ENCODE measurements around the gene RNF31.

- TF ChIP-seq POLR2A (IDR thresholded peaks at IDR 0.05) (no peak), CTCF (IDR thresholded peaks at IDR 0.05) (no peak), POLR2AphosphoS5 (IDR thresholded peaks at IDR 0.05) (no peak)
Observed at GRCh38 chr14:24138396-24139271, 8.7 kb upstream of the RNF31 start.

All from transverse colon (tissue), 4 donors.